Keratinocyte (primary cell): ENCODE measurements around the gene DCTN1. TPM values are rescaled to one million over a fixed set of nuclear protein-coding genes. Genes with fewer than 3 reads are reported as not detected.
A peak's percentile ranks its signal among the peaks of the same experiment; 100 is the strongest.

Experiments
- DNase-seq: peaks from one replicate; pipeline ENCODE4 v3.0.0-alpha.2; 2011; ENCODE audit warnings: low read depth, missing footprints, low spot score
- FAIRE-seq: peaks from 2 replicates; lab custom pipeline; 2011; peaks lifted over from hg19 to GRCh38; lab: Jason Lieb, UNC
- H2AFZ ChIP-seq: 2 replicates; pipeline ENCODE4 v1.6.0; 2012; ENCODE audit warnings: low read length, control low read depth, inconsistent platforms; ENCODE audit not compliant: control insufficient read depth
- H3K27ac ChIP-seq: 2 replicates; pipeline ENCODE4 v1.5.1; 2011; ENCODE audit warnings: low read length; ENCODE audit not compliant: control insufficient read depth, insufficient read depth
- H3K27me3 ChIP-seq: 3 replicates; pipeline ENCODE4 v1.6.0; 2011; ENCODE audit warnings: low read length; ENCODE audit not compliant: control insufficient read depth, insufficient read depth; ENCODE audit errors: extremely low read depth
- H3K36me3 ChIP-seq, 2 experiments: 2 replicates in 1 of 2; 3 replicates in 1 of 2; pipeline ENCODE4 v1.5.1; 2011; ENCODE audit warnings: low read length in 2 of 2, mild to moderate bottlenecking in 1 of 2; ENCODE audit not compliant: control insufficient read depth in 2 of 2, insufficient read depth in 2 of 2; ENCODE audit errors: extremely low read depth in 1 of 2
- H3K4me1 ChIP-seq: 3 replicates; pipeline ENCODE4 v1.5.1; 2011; ENCODE audit warnings: low read length; ENCODE audit not compliant: control insufficient read depth, insufficient read depth; ENCODE audit errors: extremely low read depth
- H3K4me2 ChIP-seq: 3 replicates; pipeline ENCODE4 v1.6.0; 2011; ENCODE audit warnings: low read depth, low read length; ENCODE audit not compliant: control insufficient read depth, insufficient read depth; ENCODE audit errors: extremely low read depth
- H3K4me3 ChIP-seq, 3 experiments: fragments of 200-600 bp in 1 of 3; sonication (generic) in 1 of 3; 2 replicates in 2 of 3; 3 replicates in 1 of 3; pipeline ENCODE4 v1.5.1; 2011 to 2016; ENCODE audit warnings: low read length in 3 of 3, mild to moderate bottlenecking in 3 of 3, control low read depth in 2 of 3, inconsistent platforms in 1 of 3, low read depth in 1 of 3, mixed read lengths in 1 of 3, mixed run types in 1 of 3, moderate library complexity in 1 of 3; ENCODE audit not compliant: control insufficient read depth in 2 of 3, insufficient read depth in 2 of 3; ENCODE audit errors: extremely low read depth in 1 of 3
- H3K79me2 ChIP-seq: 2 replicates; pipeline ENCODE4 v1.6.0; 2012; ENCODE audit warnings: low read length; ENCODE audit not compliant: control insufficient read depth, insufficient read depth
- H3K9ac ChIP-seq: 3 replicates; pipeline ENCODE4 v1.6.0; 2011; ENCODE audit warnings: low read length; ENCODE audit not compliant: control insufficient read depth, insufficient read depth; ENCODE audit errors: extremely low read depth
- H3K9me1 ChIP-seq: 3 replicates; pipeline ENCODE4 v1.6.0; 2011; ENCODE audit warnings: low read length; ENCODE audit not compliant: control insufficient read depth, insufficient read depth; ENCODE audit errors: extremely low read depth
- H3K9me3 ChIP-seq: 2 replicates; pipeline ENCODE4 v1.5.1; 2012; ENCODE audit warnings: low read depth, low read length; ENCODE audit not compliant: control insufficient read depth
- H4K20me1 ChIP-seq: 3 replicates; pipeline ENCODE4 v1.6.0; 2011; ENCODE audit warnings: low read length; ENCODE audit not compliant: control insufficient read depth, insufficient read depth; ENCODE audit errors: extremely low read depth
- EZH2 ChIP-seq: IDR thresholded peaks from one replicate; pipeline ENCODE4 v1.6.1; 2012; ENCODE audit warnings: inconsistent platforms, mild to moderate bottlenecking, low read length, moderate library complexity
- dilution Hi-C: fragments of 300-500 bp; cut with MboI; formaldehyde crosslinking; loops from one replicate; pipeline ENCODE4 v1.7.0; 2020; ENCODE audit warnings: low sequenced_read_pairs; ENCODE audit not compliant: extremely low pct_ligation_motif_present
- polyA plus RNA-seq, 5 experiments: library from polyadenylated mRNA; depleted of rRNA in 3 of 5; stranded (reverse) in 3 of 5; stranded (forward) in 1 of 5; unstranded in 1 of 5; fragments of >200 nt; gene quantifications; 1 replicate in 1 of 5; 2 replicates in 3 of 5; 3 replicates in 1 of 5; pipeline versions ENCODE4 v1.2.1 to v1.2.3, GENCODE V29; 2011 to 2012; ENCODE audit warnings: missing spikeins in 2 of 5, low read depth in 1 of 5, low replicate concordance in 1 of 5
- TF ChIP-seq, protein P1 (sequence below), 3 experiments: IDR thresholded peaks in 1 of 3; conservative IDR thresholded peaks in 1 of 3; optimal IDR thresholded peaks in 1 of 3; 2 replicates in 2 of 3; 3 replicates in 1 of 3; pipeline versions ENCODE3 to v1.5.1; 2011; ENCODE audit warnings: low read length in 3 of 3, mild to moderate bottlenecking in 3 of 3, moderate library complexity in 2 of 3, control low read depth in 1 of 3, inconsistent platforms in 1 of 3; ENCODE audit not compliant: insufficient read depth in 2 of 3; ENCODE audit errors: extremely low read depth in 1 of 3

Gene DCTN1
- polyA plus RNA-seq, 1 donor (not counting 4 experiments of a cell fraction or from before 2014, with no cell fraction given), result 110 TPM

DNA sequence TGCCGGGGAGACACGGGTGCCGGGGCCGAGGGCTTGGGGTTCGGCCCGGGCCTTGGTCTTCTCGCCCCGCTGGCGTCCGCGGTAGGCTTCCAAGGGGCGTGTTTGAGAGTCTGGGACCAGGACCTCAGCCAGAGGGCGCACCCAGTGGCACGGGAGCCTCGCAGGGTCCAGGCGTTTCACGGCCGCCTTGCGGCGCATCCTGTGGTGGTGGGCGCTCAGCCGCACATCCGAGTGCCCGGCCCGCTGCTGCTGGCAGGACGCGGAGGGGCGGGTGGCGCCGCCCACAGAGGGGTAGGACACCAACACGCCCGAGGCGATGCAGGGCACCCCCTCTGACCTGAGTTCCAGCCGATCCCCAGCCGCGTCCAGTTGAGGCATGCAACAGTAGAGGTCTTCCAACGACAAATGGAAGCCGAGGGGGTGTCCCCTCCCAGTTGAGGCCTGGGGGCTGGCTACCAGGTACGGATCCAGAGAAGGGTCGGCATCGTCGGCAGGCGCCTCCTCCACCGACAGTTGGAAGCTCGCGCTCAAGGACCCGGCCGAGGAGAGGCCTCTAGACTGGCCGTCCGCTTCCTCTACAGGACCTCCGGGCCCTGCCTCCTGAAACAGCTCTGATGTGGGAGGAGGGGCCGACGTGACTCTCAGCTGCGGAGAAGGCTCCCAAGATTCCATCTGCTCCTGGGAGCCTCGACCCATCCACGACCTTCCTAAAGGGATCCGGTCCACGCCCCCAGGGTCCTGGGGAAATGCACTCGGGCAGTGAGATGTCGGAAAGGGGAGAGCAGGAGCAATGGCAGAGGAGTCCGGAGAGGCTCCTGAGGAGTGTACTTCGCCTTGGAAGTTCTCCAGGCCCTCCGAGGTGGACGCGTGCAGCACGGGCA, 35.0 kb upstream of the DCTN1 start:
- Histone ChIP-seq H3K27ac (no peak overlapping the region), H3K9ac (no peak overlapping the region), H3K36me3 (no peaks in the 10 kb centered on the region), H3K4me3 (peak overlapping the region in 1 of 3 experiments; percentile 49), H2AFZ (peak overlapping the region; percentile 53), H3K27me3 (peaks cover 3% of the 10 kb centered on the region), H3K4me2 (peak overlapping the region; percentile 73), H4K20me1 (no peaks in the 10 kb centered on the region), H3K9me3 (no peaks in the 10 kb centered on the region), H3K9me1 (no peaks in the 10 kb centered on the region), H3K4me1 (peaks cover 11% of the 10 kb centered on the region), H3K79me2 (no peaks in the 10 kb centered on the region)
- FAIRE-seq (no peak), DNase-seq (no peak)
- dilution Hi-C loops, result no loop called here
- TF ChIP-seq EZH2, result no peak
- TF ChIP-seq, protein P1, sequence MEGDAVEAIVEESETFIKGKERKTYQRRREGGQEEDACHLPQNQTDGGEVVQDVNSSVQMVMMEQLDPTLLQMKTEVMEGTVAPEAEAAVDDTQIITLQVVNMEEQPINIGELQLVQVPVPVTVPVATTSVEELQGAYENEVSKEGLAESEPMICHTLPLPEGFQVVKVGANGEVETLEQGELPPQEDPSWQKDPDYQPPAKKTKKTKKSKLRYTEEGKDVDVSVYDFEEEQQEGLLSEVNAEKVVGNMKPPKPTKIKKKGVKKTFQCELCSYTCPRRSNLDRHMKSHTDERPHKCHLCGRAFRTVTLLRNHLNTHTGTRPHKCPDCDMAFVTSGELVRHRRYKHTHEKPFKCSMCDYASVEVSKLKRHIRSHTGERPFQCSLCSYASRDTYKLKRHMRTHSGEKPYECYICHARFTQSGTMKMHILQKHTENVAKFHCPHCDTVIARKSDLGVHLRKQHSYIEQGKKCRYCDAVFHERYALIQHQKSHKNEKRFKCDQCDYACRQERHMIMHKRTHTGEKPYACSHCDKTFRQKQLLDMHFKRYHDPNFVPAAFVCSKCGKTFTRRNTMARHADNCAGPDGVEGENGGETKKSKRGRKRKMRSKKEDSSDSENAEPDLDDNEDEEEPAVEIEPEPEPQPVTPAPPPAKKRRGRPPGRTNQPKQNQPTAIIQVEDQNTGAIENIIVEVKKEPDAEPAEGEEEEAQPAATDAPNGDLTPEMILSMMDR (optimal IDR thresholded peaks at IDR 0.05 in 1 of 3, IDR thresholded peaks at IDR 0.05 in 1 of 3, conservative IDR thresholded peaks at IDR 0.05 in 1 of 3; ENCODE audit: extremely low read depth in 1 of 3, insufficient read depth in 2 of 3, low read length in 3 of 3), result peak in 1 of 3 experiments; percentile 26

DNA sequence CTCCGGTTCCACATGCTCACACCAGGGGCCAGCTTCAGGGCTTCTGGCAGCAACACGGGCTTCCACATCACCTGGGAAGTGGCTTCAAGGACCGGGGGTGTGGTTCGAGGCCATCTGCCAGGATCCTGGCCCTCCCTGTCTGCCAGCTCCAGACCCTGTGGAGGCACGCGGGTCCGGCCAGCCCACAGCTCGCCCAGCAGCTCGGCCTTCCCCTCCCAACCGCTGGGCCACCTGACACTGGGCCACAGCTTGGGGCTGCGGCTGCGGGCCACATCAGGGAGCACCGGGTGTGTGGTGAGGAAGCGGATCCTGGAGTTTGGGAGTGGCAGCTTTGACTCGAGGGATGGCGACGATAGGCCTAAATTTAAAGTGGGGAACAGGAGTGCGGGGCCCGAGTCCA, 34.3 kb upstream of the DCTN1 start:
- Histone ChIP-seq H4K20me1 (no peaks in the 10 kb centered on the region), H3K9ac (no peak overlapping the region), H3K4me2 (peak overlapping the region; percentile 73), H3K27me3 (peaks cover 3% of the 10 kb centered on the region), H3K36me3 (no peaks in the 10 kb centered on the region), H3K27ac (no peak overlapping the region), H3K79me2 (no peaks in the 10 kb centered on the region), H3K9me1 (no peaks in the 10 kb centered on the region), H3K9me3 (no peaks in the 10 kb centered on the region), H3K4me3 (peak overlapping the region in 1 of 3 experiments; percentile 49), H3K4me1 (peaks cover 11% of the 10 kb centered on the region), H2AFZ (peak overlapping the region; percentile 53)
- dilution Hi-C loops, result no loop called here
- no peak for FAIRE-seq
- no peak for TF ChIP-seq EZH2
- TF ChIP-seq, protein P1 (optimal IDR thresholded peaks at IDR 0.05 in 1 of 3, IDR thresholded peaks at IDR 0.05 in 1 of 3, conservative IDR thresholded peaks at IDR 0.05 in 1 of 3; ENCODE audit: extremely low read depth in 1 of 3, insufficient read depth in 2 of 3, low read length in 3 of 3), result no peak
- DNase-seq, result no peak
